DOHH2 (cell line): ENCODE results near the gene BIN1.

Source experiments
- H3F3A ChIP-seq: fragments of 200-600 bp; sonication (generic), shearing (Covaris generic); 2 replicates; pipeline ENCODE4 v1.6.0; 2016; ENCODE audit warnings: antibody characterized with exemption, mild to moderate bottlenecking; ENCODE audit not compliant: control insufficient read depth, insufficient read depth
- H3K27ac ChIP-seq: fragments of 200-600 bp; sonication (generic); 2 replicates; pipeline ENCODE4 v1.5.1; 2014; ENCODE audit warnings: low read depth, mild to moderate bottlenecking, low read length, moderate library complexity
- H3K27me3 ChIP-seq: fragments of 200-600 bp; sonication (generic); 2 replicates; pipeline ENCODE4 v1.6.1; 2014; ENCODE audit warnings: mild to moderate bottlenecking, low read length, mixed read lengths; ENCODE audit not compliant: control insufficient read depth
- H3K36me3 ChIP-seq: fragments of 200-600 bp; sonication (generic); 2 replicates; pipeline ENCODE4 v1.6.1; 2014; ENCODE audit warnings: mild to moderate bottlenecking, low read length, moderate library complexity, mixed read lengths; ENCODE audit not compliant: control insufficient read depth
- H3K4me1 ChIP-seq: fragments of 200-600 bp; sonication (generic); 2 replicates; pipeline ENCODE4 v1.6.1; 2014; ENCODE audit warnings: mild to moderate bottlenecking, low read length, mixed read lengths; ENCODE audit not compliant: control insufficient read depth
- H3K4me2 ChIP-seq: fragments of 200-600 bp; sonication (generic); 2 replicates; pipeline ENCODE4 v1.6.0; 2014; ENCODE audit warnings: mild to moderate bottlenecking, low read length, moderate library complexity
- H3K4me3 ChIP-seq: fragments of 200-600 bp; sonication (generic); 2 replicates; pipeline ENCODE4 v1.5.1; 2014; ENCODE audit warnings: mild to moderate bottlenecking, low read length, mixed read lengths
- H3K79me2 ChIP-seq: fragments of 200-600 bp; sonication (generic); 2 replicates; pipeline ENCODE4 v1.6.1; 2014; ENCODE audit warnings: mild to moderate bottlenecking, low read length, mixed read lengths; ENCODE audit not compliant: control insufficient read depth
- H3K9me2 ChIP-seq: fragments of 200-600 bp; sonication (generic); replicated peaks from 2 replicates; pipeline ENCODE4 v1.6.1; 2014; ENCODE audit warnings: mild to moderate bottlenecking, low read length, mixed read lengths; ENCODE audit not compliant: control insufficient read depth
- H3K9me3 ChIP-seq: fragments of 200-600 bp; sonication (generic); 2 replicates; pipeline ENCODE4 v1.6.1; 2014; ENCODE audit warnings: antibody characterized with exemption, low read length, mixed read lengths; ENCODE audit not compliant: control insufficient read depth, insufficient read depth
- H4K20me1 ChIP-seq: fragments of 200-600 bp; sonication (generic); 2 replicates; pipeline ENCODE4 v1.6.0; 2014; ENCODE audit warnings: low read depth, mild to moderate bottlenecking, antibody characterized with exemption, low read length, moderate library complexity; ENCODE audit not compliant: control insufficient read depth, insufficient read depth
- EZH2phosphoT487 ChIP-seq: fragments of 200-600 bp; sonication (generic); IDR thresholded peaks from 2 replicates; pipeline ENCODE4 v1.6.1; 2017; ENCODE audit warnings: borderline replicate concordance, mild to moderate bottlenecking, antibody characterized with exemption, low read length, moderate library complexity, mixed read lengths
- TF ChIP-seq, protein P1 (sequence below): fragments of 200-600 bp; sonication (generic); IDR thresholded peaks from one replicate; pipeline ENCODE4 v1.5.1; 2014; ENCODE audit warnings: antibody characterized with exemption, mild to moderate bottlenecking, low read depth, low read length; ENCODE audit not compliant: poor library complexity, severe bottlenecking

Gene BIN1

DNA sequence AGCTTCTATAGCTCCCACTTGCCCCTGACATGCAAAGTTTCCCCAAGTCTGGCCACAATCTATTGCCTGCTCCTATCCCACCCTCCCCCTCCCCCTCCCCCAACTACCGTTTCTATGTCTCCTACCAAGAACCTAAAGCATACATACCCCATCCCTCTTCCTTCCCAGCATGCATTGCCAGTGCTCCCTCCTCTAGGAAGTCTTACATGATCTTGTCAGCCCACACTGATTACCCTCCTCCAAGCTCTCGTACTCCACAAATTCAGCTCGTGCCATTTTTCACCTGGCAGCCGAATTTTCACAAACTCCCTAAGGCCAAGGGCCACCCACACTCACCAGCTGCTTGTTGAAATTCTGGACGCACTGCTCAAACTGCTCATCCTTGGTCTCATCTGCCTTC lies 30.7 kb downstream of the BIN1 start:
- no peaks in the 10 kb centered on the region for H4K20me1 ChIP-seq
- no peak for TF ChIP-seq EZH2phosphoT487
- TF ChIP-seq, protein P1, sequence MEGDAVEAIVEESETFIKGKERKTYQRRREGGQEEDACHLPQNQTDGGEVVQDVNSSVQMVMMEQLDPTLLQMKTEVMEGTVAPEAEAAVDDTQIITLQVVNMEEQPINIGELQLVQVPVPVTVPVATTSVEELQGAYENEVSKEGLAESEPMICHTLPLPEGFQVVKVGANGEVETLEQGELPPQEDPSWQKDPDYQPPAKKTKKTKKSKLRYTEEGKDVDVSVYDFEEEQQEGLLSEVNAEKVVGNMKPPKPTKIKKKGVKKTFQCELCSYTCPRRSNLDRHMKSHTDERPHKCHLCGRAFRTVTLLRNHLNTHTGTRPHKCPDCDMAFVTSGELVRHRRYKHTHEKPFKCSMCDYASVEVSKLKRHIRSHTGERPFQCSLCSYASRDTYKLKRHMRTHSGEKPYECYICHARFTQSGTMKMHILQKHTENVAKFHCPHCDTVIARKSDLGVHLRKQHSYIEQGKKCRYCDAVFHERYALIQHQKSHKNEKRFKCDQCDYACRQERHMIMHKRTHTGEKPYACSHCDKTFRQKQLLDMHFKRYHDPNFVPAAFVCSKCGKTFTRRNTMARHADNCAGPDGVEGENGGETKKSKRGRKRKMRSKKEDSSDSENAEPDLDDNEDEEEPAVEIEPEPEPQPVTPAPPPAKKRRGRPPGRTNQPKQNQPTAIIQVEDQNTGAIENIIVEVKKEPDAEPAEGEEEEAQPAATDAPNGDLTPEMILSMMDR: no peak
- H3K4me1 ChIP-seq: no peaks in the 10 kb centered on the region
- H3K36me3 ChIP-seq: no peaks in the 10 kb centered on the region
- H3K9me3 ChIP-seq: no peaks in the 10 kb centered on the region
- H3K79me2 ChIP-seq: no peaks in the 10 kb centered on the region
- no peaks in the 10 kb centered on the region for H3K27me3 ChIP-seq
- H3F3A ChIP-seq: no peaks in the 10 kb centered on the region
- H3K27ac ChIP-seq: no peak overlapping the region
- no peaks in the 10 kb centered on the region for H3K9me2 ChIP-seq
- H3K4me3 ChIP-seq: no peak overlapping the region
- H3K4me2 ChIP-seq: no peak overlapping the region

DNA sequence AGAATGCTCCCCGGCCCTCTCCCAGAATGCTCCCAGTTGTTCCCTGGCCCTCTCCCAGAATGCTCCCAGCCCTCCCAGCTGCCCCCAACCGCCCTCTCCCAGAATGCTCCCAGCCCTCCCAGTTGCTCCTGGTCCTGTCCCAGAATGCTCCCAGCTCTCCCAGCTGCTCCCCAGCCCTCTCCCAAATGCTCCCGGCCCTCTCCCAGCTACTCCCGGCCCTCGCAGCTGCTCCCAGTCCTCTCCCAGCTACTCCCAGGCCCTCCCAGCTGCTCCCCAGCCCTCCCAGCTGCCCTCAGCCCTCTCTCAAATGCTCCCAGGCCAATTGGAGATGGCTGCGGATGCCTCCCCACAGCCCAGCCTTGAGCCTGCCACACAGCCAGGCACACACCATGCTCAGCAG lies 31.1 kb downstream of the BIN1 start:
- Histone ChIP-seq H3K36me3 (no peaks in the 10 kb centered on the region), H3K9me3 (no peaks in the 10 kb centered on the region), H3K4me3 (no peak overlapping the region), H3K4me2 (no peak overlapping the region), H3K4me1 (no peaks in the 10 kb centered on the region), H3K79me2 (no peaks in the 10 kb centered on the region), H4K20me1 (no peaks in the 10 kb centered on the region), H3K27ac (no peak overlapping the region), H3F3A (no peaks in the 10 kb centered on the region), H3K27me3 (no peaks in the 10 kb centered on the region), H3K9me2 (no peaks in the 10 kb centered on the region)
- TF ChIP-seq EZH2phosphoT487: no peak
- TF ChIP-seq, protein P1: no peak

DNA sequence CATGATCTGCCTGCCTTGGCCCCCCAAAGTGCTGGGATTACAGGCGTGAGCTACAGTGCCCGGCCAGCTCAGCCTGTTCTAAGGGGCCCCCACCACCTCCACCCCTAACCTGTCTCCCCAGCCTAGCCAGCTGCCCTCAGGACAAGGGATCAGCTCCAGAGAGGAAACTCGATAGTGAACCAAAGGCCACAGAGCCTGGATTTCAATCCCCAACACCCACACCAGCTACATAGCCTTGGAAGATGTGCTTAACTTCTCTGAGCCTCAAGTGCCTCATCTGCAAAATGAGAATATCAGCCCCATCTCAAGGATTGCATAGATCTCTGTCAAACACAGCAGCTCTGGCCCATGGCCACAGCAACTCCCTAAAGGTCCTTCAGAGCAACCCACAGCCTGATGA lies 32.0 kb downstream of the BIN1 start:
- H3K27ac ChIP-seq: no peak overlapping the region
- no peaks in the 10 kb centered on the region for H4K20me1 ChIP-seq
- TF ChIP-seq, protein P1: no peak
- H3K9me3 ChIP-seq: no peaks in the 10 kb centered on the region
- no peaks in the 10 kb centered on the region for H3K9me2 ChIP-seq
- no peaks in the 10 kb centered on the region for H3F3A ChIP-seq
- H3K4me3 ChIP-seq: no peak overlapping the region
- H3K36me3 ChIP-seq: no peaks in the 10 kb centered on the region
- no peaks in the 10 kb centered on the region for H3K79me2 ChIP-seq
- H3K4me1 ChIP-seq: no peaks in the 10 kb centered on the region
- H3K4me2 ChIP-seq: no peak overlapping the region
- H3K27me3 ChIP-seq: no peaks in the 10 kb centered on the region

DNA sequence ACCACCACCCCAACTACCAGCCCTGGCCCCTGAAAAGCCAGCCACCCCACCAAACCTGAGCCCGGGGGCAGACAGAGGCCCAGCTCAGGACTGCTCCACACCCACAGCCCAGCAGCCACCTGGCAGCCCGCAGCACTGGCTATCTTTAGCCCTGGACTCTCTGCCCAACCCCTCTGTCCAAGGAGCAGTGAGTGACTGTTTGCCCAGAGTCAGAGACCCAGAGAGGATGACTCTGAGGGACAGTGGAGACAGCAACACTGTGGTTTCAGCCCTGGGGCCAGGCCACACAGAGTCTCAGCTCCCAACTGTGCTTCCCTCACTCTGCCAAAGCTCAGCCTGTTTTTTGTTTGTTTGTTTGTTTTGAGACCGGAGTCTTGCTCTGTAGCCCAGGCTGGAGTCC lies 32.6 kb downstream of the BIN1 start:
- Histone ChIP-seq H3K4me2 (no peak overlapping the region), H3K9me2 (no peaks in the 10 kb centered on the region), H3K4me3 (no peak overlapping the region), H3K36me3 (no peaks in the 10 kb centered on the region), H4K20me1 (no peaks in the 10 kb centered on the region), H3K27ac (no peak overlapping the region), H3K79me2 (no peaks in the 10 kb centered on the region), H3K9me3 (no peaks in the 10 kb centered on the region), H3K27me3 (no peaks in the 10 kb centered on the region), H3K4me1 (no peaks in the 10 kb centered on the region), H3F3A (no peaks in the 10 kb centered on the region)
- TF ChIP-seq, protein P1: no peak
- TF ChIP-seq EZH2phosphoT487: no peak
